HG03066 (cell line): Measurements from ENCODE around the gene ATP8A1.

ENCODE experiments used
- ATAC-seq: cut with Tn5 transposase; IDR thresholded peaks from one replicate; pipeline ENCODE4 v1.9.1; 2021; ENCODE audit warnings: low read depth; ENCODE audit not compliant: unreplicated experiment

The ATP8A1 gene

GRCh38 chr4:42628740-42629139 lies 28.2 kb downstream of the ATP8A1 start:
- no peak for ATAC-seq

DNA sequence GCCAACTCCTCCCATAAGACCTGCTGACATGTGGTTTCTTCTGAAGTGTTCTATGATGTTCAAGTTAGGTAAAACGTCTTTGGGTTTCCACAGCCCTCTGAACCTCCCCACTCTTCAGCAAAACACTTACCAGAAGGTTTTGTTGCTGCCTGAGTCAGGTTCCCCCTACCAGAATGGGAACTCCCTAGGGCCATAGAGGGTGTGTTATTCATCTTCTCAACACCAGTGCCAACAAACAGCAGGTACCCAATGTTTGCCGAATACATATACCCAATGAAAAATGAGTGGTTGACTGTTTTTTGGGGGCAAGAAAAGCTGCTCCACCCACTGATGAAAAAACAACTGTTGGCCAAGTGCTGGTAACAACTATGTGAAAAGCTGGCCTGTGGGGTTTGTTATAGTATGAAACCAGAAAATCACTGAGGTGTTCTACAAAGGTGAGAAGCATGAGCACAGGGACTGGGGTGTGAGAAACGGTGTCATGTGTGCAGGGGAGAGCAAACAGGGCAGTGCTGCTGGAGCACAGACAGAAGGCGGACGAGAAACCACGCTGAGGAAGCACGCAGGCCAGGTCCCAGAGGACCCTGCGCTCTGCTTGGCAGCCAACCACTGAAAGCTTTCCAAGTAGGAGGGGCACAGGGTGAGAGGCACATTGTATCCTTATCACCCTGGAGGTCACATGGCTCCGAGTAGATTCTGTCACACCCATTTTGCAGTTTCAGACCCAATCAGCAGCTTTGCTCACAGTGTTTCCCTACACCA lies 28.8 kb downstream of the ATP8A1 start:
- ATAC-seq: peak; percentile 93

DNA sequence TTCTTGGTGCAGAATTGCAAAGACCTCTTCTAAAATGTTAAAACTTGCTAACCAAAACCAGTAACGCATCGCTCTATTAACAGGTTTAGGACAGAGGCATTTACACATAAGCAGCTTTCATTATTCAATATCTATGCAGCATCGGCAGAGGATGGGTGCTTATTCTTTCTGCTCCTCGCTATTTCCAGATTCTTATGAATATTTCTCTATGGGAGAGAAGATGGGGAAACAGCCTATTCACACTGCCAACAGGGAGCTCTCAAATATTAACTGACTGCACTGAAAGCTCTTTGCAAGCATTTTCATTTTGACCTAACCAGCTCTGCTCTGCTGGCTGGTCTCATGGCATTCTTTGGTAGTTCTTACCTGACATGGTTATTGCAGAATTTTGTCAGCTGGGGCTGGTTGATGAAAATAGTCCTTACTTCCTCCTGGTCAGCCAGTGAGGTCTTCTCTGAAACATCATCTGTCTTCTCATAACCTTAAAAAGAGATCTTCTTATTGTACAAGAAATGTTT lies 30.2 kb downstream of the ATP8A1 start:
- ATAC-seq: no peak

DNA sequence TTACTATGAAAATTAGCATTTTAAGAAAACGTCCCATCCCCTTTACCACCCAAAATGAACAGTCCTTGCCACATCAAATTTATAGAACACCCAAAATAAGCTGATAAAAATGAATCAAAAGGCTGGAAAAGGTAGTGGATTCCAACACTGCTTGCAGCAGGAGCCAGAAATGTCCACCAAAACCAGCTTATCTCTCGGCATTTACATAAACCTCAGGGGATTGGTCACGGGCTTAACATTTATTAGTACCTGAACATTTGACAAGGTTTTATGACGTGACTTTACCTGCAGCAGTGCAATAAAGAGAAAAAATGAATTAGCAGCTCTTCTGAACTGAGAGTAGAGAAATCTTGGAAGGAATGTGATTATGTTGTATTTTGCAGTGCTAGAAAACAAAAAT lies 31.6 kb downstream of the ATP8A1 start:
- ATAC-seq: no peak

- no peak for ATAC-seq
Measured at GRCh38 chr4:42624551-42624950, 32.4 kb downstream of the ATP8A1 start.

DNA sequence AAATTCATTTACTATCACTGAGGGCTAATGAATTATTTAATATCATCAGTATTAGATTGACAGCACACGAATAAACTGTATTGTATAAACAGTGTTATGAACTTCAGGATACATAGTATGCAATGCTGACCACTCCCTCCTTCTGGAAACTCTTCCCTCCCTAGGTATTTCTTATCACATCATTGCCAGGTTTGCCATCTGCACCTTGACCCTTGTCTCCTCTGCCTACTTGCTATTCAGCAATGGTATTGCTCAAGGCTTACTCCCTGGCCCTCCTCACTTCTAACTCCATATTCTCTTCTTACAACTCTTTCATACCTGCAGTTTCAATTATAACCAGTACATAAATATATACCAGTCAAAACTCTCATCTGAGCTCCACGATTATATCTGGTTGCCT lies 38.9 kb downstream of the ATP8A1 start:
- ATAC-seq: no peak

- ATAC-seq: no peak
Measured at GRCh38 chr4:42617030-42617429, 39.9 kb downstream of the ATP8A1 start.

GRCh38 chr4:42616572-42616971 lies 40.3 kb downstream of the ATP8A1 start:
- ATAC-seq: no peak

DNA sequence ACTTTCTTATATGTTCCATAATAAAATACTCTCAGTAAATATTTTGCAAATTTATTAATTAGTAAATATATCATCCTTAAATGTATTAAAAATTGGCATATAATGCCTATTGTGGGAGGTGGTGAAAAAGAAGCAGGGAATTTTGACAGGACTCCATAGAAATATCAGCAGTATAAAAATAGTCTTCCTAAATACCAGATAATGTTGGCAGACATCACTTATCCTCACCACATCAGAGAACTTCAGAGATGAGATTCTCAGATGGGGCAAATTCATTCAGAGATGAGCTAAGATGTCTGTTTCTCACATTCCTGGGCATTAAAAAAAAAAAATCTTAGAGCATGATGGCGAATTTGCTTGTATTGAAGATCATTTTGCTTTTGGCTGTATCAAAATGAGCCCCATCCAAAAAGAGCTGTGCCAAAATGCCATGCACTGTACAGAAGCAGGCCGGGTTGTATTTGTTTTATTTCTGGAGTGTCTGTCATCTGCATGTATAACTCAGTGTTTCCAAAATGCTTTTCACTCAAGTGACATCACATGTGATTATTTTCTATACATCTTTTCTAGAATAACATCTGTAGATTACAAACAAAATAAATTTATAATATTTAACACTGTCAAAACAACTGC lies 41.7 kb downstream of the ATP8A1 start:
- no peak for ATAC-seq

GRCh38 chr4:42612898-42613297 lies 44.0 kb downstream of the ATP8A1 start:
- ATAC-seq: no peak

DNA sequence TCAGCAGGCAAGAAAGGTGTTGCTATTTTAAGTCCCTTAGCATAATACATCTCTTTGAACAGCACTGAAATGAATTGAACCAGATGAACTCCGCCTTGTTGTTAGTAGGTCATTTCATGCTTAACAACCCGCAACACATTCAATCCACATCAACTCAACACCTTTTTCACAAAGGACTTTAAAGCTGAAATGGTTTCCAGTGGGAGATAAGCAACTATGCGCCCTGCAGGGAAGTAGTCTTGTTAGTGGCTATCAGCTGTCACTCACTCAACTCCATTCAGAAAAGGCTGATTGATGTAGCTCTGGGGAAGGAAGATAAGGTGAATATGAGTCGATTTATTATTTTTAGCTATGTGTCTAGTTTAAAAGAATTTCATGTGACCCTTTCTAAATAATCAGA lies 46.0 kb downstream of the ATP8A1 start:
- no peak for ATAC-seq

- no peak for ATAC-seq
Measured at GRCh38 chr4:42609051-42609450, 47.9 kb downstream of the ATP8A1 start.

DNA sequence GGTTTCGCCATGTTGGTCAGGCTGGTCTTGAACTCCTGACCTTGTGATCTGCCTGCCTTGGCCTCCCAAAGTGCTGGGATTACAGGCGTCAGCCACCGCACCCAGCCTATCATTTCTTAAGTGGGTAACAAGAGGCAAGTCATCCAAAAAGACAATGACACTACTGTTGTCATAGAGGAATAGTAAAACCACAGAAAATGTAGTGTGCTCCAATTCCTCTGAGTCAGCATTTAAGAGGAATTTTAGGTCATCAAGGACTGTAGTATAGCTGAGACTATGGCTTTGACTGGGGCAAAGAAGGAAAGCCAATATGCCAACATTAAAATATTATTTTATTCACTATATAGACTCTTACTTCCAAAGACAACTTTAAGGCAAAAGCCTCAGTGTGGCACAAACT lies 48.4 kb downstream of the ATP8A1 start:
- ATAC-seq: no peak

DNA sequence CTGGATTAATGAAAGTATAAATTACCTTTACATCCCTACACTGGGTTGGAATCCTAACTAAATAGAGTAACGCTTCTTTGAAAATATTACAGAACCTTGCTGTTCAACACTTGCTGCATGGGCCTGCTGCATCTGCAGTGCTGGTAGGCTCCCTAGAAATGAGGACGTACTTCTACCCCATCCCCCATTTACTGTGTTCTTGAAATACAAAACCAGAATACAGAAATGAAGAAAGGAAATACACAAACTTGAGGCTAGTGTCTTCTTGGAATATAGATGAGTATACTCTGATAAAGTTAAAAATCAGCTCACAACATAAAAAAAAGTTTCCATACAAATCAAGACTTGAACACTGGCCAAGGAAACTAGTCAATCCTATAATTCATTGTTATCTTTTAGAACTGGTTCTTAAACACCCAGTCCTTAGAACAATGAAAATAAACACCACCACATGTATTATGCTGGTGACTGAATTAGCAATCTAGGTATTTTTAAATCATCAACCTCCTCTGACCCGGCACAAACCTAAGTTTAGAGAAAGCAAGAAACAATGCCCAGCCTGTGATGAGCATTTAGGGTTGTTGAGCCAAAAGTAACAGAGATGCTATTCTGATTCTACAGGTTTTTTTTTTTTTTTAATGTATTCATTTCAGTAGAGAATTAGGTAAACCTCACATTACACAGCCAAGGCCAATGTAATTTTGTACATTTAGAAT lies 49.7 kb downstream of the ATP8A1 start:
- ATAC-seq: no peak

DNA sequence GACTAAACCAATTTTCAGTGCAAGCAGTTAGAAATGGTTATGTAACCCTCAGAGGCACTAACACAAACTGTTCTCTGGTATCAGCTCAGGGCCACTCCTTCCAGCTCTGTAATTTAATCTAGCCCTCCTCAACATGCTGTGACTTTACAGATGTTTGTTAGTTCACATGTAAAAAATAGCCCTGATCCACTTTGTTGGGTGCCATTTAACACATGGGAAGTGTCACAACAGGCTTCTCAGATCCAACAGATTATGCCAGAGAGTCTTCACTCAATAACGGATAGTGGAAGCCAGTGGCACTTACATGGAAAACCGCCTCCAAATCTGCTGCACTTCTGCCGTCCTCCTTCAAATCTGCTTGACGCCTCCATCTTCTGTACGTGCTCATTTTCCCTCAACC lies 51.6 kb downstream of the ATP8A1 start:
- ATAC-seq: no peak

DNA sequence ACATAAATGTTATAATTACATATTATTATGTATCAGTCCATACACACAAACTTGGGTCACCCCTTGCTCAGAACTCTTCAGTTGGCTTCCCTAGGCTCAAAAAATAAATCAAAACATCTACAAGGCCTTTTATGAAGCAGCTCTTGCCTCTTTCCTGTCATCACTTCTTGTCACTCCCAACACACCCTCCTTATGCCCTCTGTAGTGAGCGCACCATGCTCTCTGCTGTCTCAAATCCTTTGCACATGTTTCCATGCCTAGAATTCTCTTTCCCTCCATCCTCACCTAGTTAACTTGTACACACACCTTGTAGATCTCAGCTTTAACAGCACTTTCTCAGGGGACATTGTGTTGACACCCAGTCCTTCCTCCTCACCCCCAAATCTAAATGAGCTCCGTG lies 53.0 kb downstream of the ATP8A1 start:
- no peak for ATAC-seq

GRCh38 chr4:42600578-42600977 lies 56.3 kb downstream of the ATP8A1 start:
- ATAC-seq: no peak

DNA sequence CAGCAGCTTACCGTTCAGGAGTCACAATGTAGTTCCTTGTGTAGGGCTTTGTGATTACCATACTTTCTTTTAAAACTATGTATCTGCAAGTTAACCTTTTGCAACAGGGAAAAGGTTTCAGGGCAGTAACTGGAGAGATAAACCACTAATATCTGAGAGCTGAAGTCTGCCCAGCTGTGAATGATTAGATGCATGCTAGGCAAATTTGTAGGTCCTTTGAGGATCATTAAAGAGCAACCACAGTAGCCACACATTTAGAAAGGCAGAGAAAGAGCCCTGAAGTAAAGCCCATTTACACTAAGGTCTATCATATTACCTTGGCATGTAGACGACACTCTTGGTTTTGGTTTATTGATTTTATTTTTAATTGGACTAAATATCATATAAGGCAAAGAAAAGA lies 60.0 kb downstream of the ATP8A1 start:
- peak; percentile 75 for ATAC-seq

DNA sequence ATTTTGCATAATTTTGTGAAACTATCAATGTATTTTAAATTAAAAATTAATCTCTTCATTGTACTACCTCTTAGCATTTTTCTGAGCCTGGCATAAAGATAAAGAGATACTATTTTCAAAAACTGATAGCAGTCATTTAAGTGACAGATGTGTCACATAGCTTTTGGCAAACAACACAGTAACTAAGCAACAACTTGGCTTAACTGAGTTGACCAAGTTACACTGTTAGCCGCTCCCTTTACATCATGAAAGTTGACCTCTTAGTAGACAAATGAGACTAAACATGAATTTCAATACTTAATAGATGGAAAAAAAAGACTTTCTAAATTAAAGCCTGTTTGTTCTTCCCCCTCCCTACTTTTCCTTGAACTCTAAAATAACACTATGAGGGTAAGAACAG lies 62.0 kb downstream of the ATP8A1 start:
- no peak for ATAC-seq

- no peak for ATAC-seq
Measured at GRCh38 chr4:42588909-42589308, 68.0 kb downstream of the ATP8A1 start.

DNA sequence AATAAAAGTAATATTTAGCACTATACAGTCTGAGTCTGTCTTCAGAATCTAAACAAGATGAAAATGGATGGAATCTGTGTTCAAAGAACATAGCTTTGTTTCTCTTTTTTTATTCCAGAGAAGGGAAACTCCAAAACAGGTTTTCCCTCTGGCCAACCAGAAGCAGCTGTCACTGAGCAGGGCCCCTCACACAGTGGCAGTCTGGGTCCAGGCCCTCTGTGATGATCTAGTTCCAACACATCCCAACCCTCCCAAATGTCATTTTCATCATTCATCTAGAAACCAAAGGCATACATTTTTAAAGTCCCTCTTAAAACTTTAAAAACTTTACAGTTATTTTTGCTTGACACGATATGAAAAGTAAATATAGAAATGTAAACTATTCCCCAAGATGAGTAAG lies 70.1 kb downstream of the ATP8A1 start:
- no peak for ATAC-seq

DNA sequence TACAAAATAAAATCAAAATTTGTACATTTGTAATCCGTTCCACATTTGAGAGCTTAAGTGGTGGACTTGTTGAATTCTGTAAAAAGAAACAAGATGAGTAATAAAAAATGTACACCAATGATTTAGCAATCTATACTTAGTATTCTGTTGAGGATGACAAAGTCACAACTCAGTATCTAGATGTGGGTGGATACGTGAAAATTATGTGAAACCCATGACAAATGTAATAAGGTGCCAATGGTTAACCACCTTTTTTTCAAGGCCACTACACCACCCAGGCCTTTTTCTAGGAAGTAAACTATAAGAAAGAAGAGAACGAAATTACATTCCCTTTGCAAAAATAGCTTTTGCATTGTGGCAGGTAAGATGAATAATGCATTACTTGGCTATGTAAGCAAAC lies 77.0 kb downstream of the ATP8A1 start:
- ATAC-seq: no peak
